ENCODE results near the gene RABAC1.

The RABAC1 gene

DNA sequence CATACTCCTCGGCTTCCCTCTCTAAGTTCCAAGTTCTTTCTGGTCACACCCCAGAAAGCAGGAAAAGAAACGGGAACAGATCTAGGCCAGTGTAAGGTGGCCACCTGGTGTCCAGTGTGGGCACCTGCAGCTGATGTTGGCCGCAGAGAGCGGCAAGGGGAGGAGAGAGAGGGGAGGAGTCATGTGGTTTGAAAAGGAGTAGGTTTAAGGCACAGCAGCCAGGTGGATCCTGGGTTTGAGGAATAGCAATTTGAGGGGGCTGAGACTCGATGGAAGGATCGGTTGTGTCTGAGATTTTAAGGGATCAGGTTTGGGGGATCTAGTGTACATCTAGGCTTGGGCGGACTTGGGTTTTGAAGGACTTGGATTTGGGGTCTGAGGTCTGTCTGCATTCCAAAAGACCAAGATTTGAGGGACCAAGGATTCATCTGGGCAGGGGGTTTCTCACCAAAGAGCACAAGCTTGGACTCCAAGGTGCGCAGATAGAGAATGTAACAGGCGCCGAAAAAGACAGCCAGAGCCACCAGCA lies 1.2 kb downstream of the RABAC1 start:
- ATAC-seq, result peak; percentile 80
- TF ChIP-seq, protein P1, sequence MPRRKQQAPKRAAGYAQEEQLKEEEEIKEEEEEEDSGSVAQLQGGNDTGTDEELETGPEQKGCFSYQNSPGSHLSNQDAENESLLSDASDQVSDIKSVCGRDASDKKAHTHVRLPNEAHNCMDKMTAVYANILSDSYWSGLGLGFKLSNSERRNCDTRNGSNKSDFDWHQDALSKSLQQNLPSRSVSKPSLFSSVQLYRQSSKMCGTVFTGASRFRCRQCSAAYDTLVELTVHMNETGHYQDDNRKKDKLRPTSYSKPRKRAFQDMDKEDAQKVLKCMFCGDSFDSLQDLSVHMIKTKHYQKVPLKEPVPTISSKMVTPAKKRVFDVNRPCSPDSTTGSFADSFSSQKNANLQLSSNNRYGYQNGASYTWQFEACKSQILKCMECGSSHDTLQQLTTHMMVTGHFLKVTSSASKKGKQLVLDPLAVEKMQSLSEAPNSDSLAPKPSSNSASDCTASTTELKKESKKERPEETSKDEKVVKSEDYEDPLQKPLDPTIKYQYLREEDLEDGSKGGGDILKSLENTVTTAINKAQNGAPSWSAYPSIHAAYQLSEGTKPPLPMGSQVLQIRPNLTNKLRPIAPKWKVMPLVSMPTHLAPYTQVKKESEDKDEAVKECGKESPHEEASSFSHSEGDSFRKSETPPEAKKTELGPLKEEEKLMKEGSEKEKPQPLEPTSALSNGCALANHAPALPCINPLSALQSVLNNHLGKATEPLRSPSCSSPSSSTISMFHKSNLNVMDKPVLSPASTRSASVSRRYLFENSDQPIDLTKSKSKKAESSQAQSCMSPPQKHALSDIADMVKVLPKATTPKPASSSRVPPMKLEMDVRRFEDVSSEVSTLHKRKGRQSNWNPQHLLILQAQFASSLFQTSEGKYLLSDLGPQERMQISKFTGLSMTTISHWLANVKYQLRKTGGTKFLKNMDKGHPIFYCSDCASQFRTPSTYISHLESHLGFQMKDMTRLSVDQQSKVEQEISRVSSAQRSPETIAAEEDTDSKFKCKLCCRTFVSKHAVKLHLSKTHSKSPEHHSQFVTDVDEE (CRISPR knock-in tag; IDR thresholded peaks at IDR 0.05), result no peak
- TF ChIP-seq, protein P2, sequence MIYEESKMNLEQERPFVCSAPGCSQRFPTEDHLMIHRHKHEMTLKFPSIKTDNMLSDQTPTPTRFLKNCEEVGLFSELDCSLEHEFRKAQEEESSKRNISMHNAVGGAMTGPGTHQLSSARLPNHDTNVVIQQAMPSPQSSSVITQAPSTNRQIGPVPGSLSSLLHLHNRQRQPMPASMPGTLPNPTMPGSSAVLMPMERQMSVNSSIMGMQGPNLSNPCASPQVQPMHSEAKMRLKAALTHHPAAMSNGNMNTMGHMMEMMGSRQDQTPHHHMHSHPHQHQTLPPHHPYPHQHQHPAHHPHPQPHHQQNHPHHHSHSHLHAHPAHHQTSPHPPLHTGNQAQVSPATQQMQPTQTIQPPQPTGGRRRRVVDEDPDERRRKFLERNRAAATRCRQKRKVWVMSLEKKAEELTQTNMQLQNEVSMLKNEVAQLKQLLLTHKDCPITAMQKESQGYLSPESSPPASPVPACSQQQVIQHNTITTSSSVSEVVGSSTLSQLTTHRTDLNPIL (CRISPR knock-in tag; IDR thresholded peaks at IDR 0.05; ENCODE audit: low read depth), result no peak
- no peak for TF ChIP-seq ZNF70 (CRISPR knock-in tag; IDR thresholded peaks at IDR 0.05)

DNA sequence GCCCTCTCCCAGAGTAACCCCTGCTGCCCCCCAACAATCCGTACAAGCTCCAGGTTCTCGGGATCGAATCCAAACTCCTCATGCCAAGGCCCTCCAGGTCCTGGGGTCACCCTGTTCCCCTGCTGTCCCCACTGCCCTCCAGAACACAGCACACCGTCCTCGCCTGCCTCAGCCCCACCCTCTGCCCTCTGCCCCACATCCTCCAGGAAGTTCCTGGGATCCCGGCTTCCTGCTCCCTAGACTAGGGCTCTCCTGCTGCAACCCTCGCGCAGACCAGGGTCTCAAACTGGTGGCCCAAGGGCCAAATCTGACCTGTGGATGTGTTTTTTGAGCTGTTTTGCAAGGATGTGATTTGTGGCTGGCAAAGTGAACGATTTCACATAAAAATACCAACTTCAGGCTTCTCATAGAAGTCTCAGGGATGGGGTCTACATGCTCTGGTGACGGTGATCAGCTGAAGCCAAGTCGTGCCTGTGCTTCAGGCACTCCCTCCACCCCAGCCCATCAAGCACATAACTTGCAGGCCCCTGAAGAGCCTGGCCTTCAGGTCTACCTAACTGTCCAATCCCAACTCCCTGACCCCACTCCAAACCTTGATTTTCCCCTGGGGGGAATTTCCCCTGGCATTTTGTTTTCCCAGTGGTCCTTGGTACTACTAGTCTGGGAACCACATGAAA lies 1.8 kb downstream of the RABAC1 start:
- TF ChIP-seq, protein P1 (CRISPR knock-in tag; IDR thresholded peaks at IDR 0.05), result no peak
- TF ChIP-seq TCF4 (CRISPR knock-in tag; IDR thresholded peaks at IDR 0.05; ENCODE audit: borderline replicate concordance) (no peak), ZNF8 (CRISPR knock-in tag; IDR thresholded peaks at IDR 0.05) (no peak), CSDC2 (CRISPR knock-in tag; IDR thresholded peaks at IDR 0.05) (no peak), PPARA (CRISPR knock-in tag; IDR thresholded peaks at IDR 0.05; ENCODE audit: borderline replicate concordance) (no peak), ZNF70 (CRISPR knock-in tag; IDR thresholded peaks at IDR 0.05) (no peak), ZFP30 (CRISPR knock-in tag; IDR thresholded peaks at IDR 0.05) (no peak)
- TF ChIP-seq, protein P2 (CRISPR knock-in tag; IDR thresholded peaks at IDR 0.05; ENCODE audit: low read depth), result no peak
- TF ChIP-seq, protein P3, sequence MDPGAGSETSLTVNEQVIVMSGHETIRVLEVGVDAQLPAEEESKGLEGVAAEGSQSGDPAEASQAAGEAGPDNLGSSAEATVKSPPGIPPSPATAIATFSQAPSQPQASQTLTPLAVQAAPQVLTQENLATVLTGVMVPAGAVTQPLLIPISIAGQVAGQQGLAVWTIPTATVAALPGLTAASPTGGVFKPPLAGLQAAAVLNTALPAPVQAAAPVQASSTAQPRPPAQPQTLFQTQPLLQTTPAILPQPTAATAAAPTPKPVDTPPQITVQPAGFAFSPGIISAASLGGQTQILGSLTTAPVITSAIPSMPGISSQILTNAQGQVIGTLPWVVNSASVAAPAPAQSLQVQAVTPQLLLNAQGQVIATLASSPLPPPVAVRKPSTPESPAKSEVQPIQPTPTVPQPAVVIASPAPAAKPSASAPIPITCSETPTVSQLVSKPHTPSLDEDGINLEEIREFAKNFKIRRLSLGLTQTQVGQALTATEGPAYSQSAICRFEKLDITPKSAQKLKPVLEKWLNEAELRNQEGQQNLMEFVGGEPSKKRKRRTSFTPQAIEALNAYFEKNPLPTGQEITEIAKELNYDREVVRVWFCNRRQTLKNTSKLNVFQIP (CRISPR knock-in tag; IDR thresholded peaks at IDR 0.05; ENCODE audit: borderline replicate concordance, low read depth), result no peak
- TF ChIP-seq, protein P4, sequence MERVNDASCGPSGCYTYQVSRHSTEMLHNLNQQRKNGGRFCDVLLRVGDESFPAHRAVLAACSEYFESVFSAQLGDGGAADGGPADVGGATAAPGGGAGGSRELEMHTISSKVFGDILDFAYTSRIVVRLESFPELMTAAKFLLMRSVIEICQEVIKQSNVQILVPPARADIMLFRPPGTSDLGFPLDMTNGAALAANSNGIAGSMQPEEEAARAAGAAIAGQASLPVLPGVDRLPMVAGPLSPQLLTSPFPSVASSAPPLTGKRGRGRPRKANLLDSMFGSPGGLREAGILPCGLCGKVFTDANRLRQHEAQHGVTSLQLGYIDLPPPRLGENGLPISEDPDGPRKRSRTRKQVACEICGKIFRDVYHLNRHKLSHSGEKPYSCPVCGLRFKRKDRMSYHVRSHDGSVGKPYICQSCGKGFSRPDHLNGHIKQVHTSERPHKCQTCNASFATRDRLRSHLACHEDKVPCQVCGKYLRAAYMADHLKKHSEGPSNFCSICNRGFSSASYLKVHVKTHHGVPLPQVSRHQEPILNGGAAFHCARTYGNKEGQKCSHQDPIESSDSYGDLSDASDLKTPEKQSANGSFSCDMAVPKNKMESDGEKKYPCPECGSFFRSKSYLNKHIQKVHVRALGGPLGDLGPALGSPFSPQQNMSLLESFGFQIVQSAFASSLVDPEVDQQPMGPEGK (CRISPR knock-in tag; IDR thresholded peaks at IDR 0.05; ENCODE audit: borderline replicate concordance), result no peak
- no peak for ATAC-seq

DNA sequence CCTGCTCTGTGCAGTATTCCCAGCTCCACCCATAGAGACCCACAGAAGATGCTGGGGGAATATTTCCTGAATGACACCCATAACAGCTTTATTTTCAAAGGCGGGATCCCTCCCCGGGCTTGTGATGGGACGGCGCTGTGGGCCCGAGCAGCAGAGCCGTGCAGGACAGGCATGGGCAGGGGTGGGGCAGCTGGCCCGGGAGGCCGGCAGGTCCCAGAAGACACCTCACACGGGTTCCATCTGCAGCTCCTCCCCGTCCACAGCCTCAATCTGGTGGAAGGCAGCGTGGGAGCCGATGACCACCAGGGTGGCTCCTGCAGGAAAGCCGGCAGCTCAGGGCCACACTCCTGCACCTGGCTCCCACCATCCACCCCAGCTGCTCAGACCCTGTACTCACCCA lies 2.5 kb downstream of the RABAC1 start:
- no peak for ATAC-seq
- no peak for TF ChIP-seq OSR1 (CRISPR knock-in tag; IDR thresholded peaks at IDR 0.05)
- TF ChIP-seq, protein P3 (CRISPR knock-in tag; IDR thresholded peaks at IDR 0.05; ENCODE audit: borderline replicate concordance, low read depth), result no peak
- TF ChIP-seq ZFP3 (CRISPR knock-in tag; IDR thresholded peaks at IDR 0.05), result no peak
- no peak for TF ChIP-seq GLIS3 (CRISPR knock-in tag; IDR thresholded peaks at IDR 0.05)
- TF ChIP-seq ZNF8 (CRISPR knock-in tag; IDR thresholded peaks at IDR 0.05), result no peak

Data from SK-N-SH treated with all-trans-retinoic acid at 6 μM for 48 hours (cell line).